ENCODE data around the gene BLOC1S6. TPM values are rescaled to one million over a fixed set of nuclear protein-coding genes. Genes with fewer than 3 reads are reported as not detected.
A peak's percentile ranks its signal among the peaks of the same experiment; 100 is the strongest.

BLOC1S6 gene, protein sequence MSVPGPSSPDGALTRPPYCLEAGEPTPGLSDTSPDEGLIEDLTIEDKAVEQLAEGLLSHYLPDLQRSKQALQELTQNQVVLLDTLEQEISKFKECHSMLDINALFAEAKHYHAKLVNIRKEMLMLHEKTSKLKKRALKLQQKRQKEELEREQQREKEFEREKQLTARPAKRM
- 40.9 and 53.7 TPM in 2 replicates for total RNA-seq

DNA sequence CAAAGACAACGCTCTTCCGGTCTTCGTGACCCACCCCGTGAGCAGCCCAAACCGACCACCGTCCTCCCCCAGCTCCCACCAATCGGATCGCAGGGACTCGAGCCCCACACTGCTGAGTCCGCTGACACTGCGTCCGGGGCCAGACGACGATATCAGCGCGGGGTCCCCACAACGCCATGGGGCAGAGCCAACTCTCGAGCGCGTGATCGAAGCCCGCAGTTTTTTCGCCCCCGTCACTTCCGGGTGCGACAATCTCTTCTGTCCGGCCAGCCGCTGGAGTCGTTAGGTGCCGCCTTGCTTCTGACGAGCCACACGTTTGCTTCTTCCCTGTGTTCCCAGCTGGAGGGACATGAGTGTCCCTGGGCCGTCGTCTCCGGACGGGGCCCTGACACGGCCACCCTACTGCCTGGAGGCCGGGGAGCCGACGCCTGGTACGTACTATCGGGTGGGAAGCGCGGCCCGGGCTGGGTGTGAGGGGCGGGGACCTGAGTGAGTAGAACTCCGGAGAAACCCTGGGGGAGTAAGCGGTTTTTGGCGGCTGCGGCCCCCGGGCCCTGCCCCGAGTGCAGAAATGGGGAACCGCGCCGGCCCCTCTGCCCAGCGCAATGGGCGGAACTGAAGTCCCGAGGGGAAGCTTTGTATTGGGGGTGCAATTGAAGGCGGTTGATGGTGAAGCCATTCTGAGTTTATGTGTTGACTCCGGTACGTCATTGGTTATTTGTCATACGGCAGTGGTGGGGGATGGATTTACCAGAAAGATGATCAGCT lies at the start of gene BLOC1S6:
Gene BLOC1S6 (plus strand): TSS at position 285 of the 768 bp plus-strand sequence. CDS start 65 bp downstream, at position 350.
- no peak for DNase-seq (ENCODE audit: low read depth)
- TF ChIP-seq, protein P1, sequence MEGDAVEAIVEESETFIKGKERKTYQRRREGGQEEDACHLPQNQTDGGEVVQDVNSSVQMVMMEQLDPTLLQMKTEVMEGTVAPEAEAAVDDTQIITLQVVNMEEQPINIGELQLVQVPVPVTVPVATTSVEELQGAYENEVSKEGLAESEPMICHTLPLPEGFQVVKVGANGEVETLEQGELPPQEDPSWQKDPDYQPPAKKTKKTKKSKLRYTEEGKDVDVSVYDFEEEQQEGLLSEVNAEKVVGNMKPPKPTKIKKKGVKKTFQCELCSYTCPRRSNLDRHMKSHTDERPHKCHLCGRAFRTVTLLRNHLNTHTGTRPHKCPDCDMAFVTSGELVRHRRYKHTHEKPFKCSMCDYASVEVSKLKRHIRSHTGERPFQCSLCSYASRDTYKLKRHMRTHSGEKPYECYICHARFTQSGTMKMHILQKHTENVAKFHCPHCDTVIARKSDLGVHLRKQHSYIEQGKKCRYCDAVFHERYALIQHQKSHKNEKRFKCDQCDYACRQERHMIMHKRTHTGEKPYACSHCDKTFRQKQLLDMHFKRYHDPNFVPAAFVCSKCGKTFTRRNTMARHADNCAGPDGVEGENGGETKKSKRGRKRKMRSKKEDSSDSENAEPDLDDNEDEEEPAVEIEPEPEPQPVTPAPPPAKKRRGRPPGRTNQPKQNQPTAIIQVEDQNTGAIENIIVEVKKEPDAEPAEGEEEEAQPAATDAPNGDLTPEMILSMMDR (conservative IDR thresholded peaks at IDR 0.05; ENCODE audit: low read depth, low read length): no peak

DNA sequence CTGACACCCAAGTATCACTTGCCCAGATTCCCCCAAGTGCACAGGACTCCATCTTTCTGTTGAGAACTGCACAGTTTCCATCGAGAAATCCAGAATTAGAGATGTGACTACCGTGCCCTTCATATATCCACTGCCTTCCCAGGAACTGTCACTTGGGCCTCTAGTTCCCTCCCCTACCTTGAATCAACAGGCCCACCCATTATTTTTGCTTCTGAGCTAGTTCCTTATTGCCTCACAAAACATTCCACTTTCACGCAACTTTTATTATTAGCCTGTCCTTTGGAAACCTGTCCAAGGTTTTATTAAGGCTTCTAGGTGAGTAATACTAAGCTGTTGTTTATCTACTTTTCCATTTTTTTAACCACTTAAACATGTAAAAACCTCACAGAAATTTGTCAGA lies 47.5 kb upstream of the BLOC1S6 start:
- TF ChIP-seq, protein P1 (conservative IDR thresholded peaks at IDR 0.05; ENCODE audit: low read depth, low read length): no peak
- no peak for DNase-seq (ENCODE audit: low read depth)
- H3K4me3 ChIP-seq (ENCODE audit: low read depth, low read length): no peak overlapping the region

More for the DNA sequence above, at the start of gene BLOC1S6:
- H3K4me3 ChIP-seq (ENCODE audit: low read depth, low read length): peak within 1 kb of the TSS; percentile 68

DNA sequence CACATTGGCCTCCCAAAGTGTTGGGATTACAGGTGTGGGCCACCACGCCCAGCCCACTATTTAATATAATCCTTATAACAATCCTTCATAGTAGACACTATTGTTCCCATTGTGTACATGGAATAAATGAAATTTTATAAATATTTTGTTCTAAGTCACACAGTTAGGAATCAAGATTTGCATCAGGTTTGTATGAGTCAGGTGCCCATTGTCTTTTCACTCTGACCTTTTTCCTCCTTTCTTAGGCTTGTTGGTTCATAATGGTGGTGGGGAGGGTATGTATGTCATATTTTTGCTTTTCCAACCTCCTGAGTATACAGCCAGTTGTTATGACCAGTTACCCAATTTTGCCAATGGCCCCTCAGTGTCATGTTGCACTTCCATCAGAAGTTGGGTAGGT lies 46.6 kb upstream of the BLOC1S6 start:
- TF ChIP-seq, protein P1 (conservative IDR thresholded peaks at IDR 0.05; ENCODE audit: low read depth, low read length): no peak
- H3K4me3 ChIP-seq (ENCODE audit: low read depth, low read length): no peak overlapping the region
- no peak for DNase-seq (ENCODE audit: low read depth)

DNA sequence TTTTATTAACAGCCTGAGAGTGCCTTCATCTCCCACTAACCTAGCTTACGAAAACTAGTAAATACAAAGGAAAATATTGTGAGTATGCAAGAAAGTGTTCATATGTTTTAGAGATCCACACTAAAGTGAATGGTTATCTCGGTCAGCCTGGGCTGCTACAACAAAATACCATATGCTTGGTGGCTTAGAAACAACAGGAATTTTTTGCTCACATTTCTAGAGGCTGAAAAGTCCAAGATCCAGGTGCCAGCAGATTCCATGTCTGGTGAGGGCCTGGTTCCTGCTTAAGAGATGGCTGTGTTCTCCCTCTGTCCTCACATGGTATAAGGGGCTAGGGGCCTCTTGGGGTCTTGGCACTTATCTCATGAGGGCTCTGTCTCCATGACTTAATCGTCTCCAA lies 44.1 kb upstream of the BLOC1S6 start:
- TF ChIP-seq, protein P1 (conservative IDR thresholded peaks at IDR 0.05; ENCODE audit: low read depth, low read length): no peak
- H3K4me3 ChIP-seq (ENCODE audit: low read depth, low read length): no peak overlapping the region
- no peak for DNase-seq (ENCODE audit: low read depth)

DNA sequence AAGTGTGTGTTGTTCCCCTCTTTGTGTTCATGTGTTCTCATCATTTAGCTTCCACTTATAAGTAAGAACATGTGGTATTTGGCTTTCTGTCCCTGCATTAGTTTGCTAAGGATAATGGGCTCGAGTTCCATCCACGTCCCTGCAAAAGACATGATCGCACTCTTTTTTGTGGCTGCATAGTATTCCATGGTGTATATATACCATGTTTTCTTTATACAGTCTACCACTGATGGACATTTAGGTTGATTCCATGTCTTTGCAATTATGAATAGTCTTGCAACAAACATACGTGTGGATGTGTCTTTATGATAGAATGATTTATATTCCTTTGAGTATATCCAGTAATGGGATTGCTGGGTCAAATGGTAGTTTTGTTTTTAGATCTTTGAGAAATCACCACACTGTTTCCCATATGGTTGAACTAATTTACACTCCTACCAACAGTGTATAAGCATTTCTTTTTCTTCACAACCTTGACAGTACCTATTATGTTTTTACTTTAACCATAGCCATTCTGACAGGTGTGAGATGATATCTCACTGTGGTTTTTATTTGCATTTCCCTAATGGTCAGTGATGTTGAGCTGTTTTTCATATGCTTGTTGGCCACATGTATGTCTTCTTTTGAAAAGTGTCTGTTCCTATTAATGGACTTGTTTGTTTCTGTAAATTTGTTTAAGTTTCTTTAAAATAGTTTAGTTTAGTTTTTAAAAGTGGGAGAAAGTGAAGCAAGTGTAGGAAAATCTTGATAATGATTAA lies 42.7 kb upstream of the BLOC1S6 start:
- DNase-seq (ENCODE audit: low read depth): no peak
- no peak overlapping the region for H3K4me3 ChIP-seq (ENCODE audit: low read depth, low read length)
- TF ChIP-seq, protein P1 (conservative IDR thresholded peaks at IDR 0.05; ENCODE audit: low read depth, low read length): no peak

DNA sequence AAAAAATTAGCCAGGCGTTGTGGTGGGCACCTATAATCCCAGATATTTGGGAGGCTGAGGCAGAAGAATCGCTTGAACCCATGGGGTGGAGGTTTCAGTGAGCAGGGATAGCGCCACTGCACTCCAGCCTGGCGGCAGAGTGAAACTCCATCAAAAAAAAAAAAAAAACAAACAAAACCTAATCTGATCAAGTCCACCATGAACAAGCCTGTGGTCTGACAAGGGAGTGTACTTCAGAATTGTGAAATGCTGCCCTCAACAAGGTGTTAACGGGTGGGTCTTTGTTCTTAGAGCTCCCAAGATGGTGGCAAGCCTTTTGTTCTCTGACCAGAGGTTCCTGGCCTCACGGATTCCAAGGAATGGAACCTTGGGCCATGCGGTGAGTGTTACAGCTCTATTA lies 40.4 kb upstream of the BLOC1S6 start:
- H3K4me3 ChIP-seq (ENCODE audit: low read depth, low read length): no peak overlapping the region
- TF ChIP-seq, protein P1 (conservative IDR thresholded peaks at IDR 0.05; ENCODE audit: low read depth, low read length): no peak
- DNase-seq (ENCODE audit: low read depth): no peak

All from epithelial cell of proximal tubule (primary cell).